IMR-90 (cell line): ENCODE results near the gene CNNM3. TPM values are rescaled to one million over a fixed set of nuclear protein-coding genes. Genes with fewer than 3 reads are reported as not detected.

Source experiments
- ATAC-seq: fragments of 200-7000 bp; cut with Tn5 transposase; 2 replicates; pipeline ENCODE4 v1.9.1; 2020; ENCODE audit warnings: low read depth, mild to moderate bottlenecking, moderate library complexity
- BruUV-seq: library from RNA; stranded (reverse); fragments of 400-500 nt; replicated peaks from 2 replicates; lab custom pipeline; 2021; lab: Mats Ljungman, UMichigan
- CTCF ChIA-PET: fragments of 300-600 bp; formaldehyde crosslinking; extraction: SDS; loops from one replicate; lab custom pipeline; 2021; ENCODE audit warnings: antibody characterized with exemption; lab: Yijun Ruan, JAX
- POLR2A ChIA-PET: fragments of 300-600 bp; sonication (Branson Sonifier 250); formaldehyde crosslinking; loops from one replicate; lab custom pipeline; 2022; ENCODE audit warnings: antibody characterized with exemption; ENCODE audit not compliant: unreplicated experiment; lab: Charles Lee
- DNase-seq: peaks from one replicate; pipeline ENCODE4 v3.0.0; 2013
- H2AFZ ChIP-seq: replicated peaks from 2 replicates; pipeline ENCODE3; 2013; ENCODE audit warnings: low read length, mild to moderate bottlenecking; ENCODE audit not compliant: poor library complexity
- H2AK5ac ChIP-seq: 2 replicates; pipeline ENCODE4 v1.6.1; 2013; ENCODE audit warnings: low read depth, low read length, inconsistent platforms
- H2AK9ac ChIP-seq: replicated peaks from 2 replicates; pipeline ENCODE3; 2013; ENCODE audit warnings: mild to moderate bottlenecking, low read depth, low read length, moderate library complexity; ENCODE audit not compliant: poor library complexity
- H2BK120ac ChIP-seq: 2 replicates; pipeline ENCODE4 v1.6.1; 2013; ENCODE audit warnings: low read depth, low read length, inconsistent platforms
- H2BK15ac ChIP-seq: 3 replicates; pipeline ENCODE4 v1.6.1; 2013; ENCODE audit warnings: low read depth, low read length, inconsistent platforms
- H2BK20ac ChIP-seq: 2 replicates; pipeline ENCODE4 v1.6.1; 2013; ENCODE audit warnings: low read depth, mild to moderate bottlenecking, inconsistent platforms, low read length, moderate library complexity
- H2BK5ac ChIP-seq: 2 replicates; pipeline ENCODE4 v1.6.1; 2013; ENCODE audit warnings: mild to moderate bottlenecking, low read depth, low read length, inconsistent platforms; ENCODE audit not compliant: poor library complexity, severe bottlenecking
- H3K14ac ChIP-seq: replicated peaks from 2 replicates; pipeline ENCODE4 v1.6.1; 2013; ENCODE audit warnings: low read depth, low read length, inconsistent platforms
- H3K18ac ChIP-seq: 2 replicates; pipeline ENCODE4 v1.6.1; 2013; ENCODE audit warnings: low read depth, low read length, control low read depth
- H3K23ac ChIP-seq: 2 replicates; pipeline ENCODE4 v1.6.1; 2013; ENCODE audit warnings: low read depth, low read length, inconsistent platforms
- H3K27ac ChIP-seq: 2 replicates; pipeline ENCODE4 v1.5.1; 2013; ENCODE audit warnings: mild to moderate bottlenecking, control low read depth, low read length; ENCODE audit not compliant: insufficient read depth
- H3K27me3 ChIP-seq: 2 replicates; pipeline ENCODE4 v1.6.1; 2013; ENCODE audit warnings: low read length; ENCODE audit not compliant: control insufficient read depth, insufficient read depth
- H3K36me3 ChIP-seq: 2 replicates; pipeline ENCODE4 v1.6.1; 2013; ENCODE audit warnings: low read length, mixed read lengths; ENCODE audit not compliant: control insufficient read depth, insufficient read depth
- H3K4ac ChIP-seq: 2 replicates; pipeline ENCODE4 v1.6.1; 2013; ENCODE audit warnings: low read depth, low read length, inconsistent platforms
- H3K4me1 ChIP-seq: 2 replicates; pipeline ENCODE4 v1.6.1; 2013; ENCODE audit warnings: low read length, mixed read lengths; ENCODE audit not compliant: control insufficient read depth, insufficient read depth
- H3K4me2 ChIP-seq: 2 replicates; pipeline ENCODE4 v1.6.1; 2013; ENCODE audit warnings: low read depth, mild to moderate bottlenecking, control low read depth, low read length, moderate library complexity
- H3K4me3 ChIP-seq: 2 replicates; pipeline ENCODE4 v1.5.1; 2013; ENCODE audit warnings: low read depth, mild to moderate bottlenecking, control low read depth, low read length, moderate library complexity; ENCODE audit not compliant: insufficient read depth
- H3K56ac ChIP-seq: 2 replicates; pipeline ENCODE4 v1.6.1; 2013; ENCODE audit warnings: low read length, inconsistent platforms; ENCODE audit not compliant: insufficient read depth; ENCODE audit errors: extremely low read depth
- H3K79me1 ChIP-seq, 2 experiments: 2 replicates each; pipeline ENCODE4 v1.6.1; 2013; ENCODE audit warnings: low read length in 2 of 2, inconsistent platforms in 1 of 2, low read depth in 1 of 2
- H3K9ac ChIP-seq: 2 replicates; pipeline ENCODE4 v1.6.1; 2013; ENCODE audit warnings: low read depth, low read length, control low read depth
- H3K9me1 ChIP-seq: 2 replicates; pipeline ENCODE4 v1.6.1; 2013; ENCODE audit warnings: low read length, inconsistent platforms; ENCODE audit not compliant: insufficient read depth
- H3K9me3 ChIP-seq: 2 replicates; pipeline ENCODE4 v1.6.1; 2013; ENCODE audit warnings: low read length; ENCODE audit not compliant: control insufficient read depth, insufficient read depth
- H4K20me1 ChIP-seq: 2 replicates; pipeline ENCODE4 v1.6.1; 2013; ENCODE audit warnings: low read length, inconsistent platforms; ENCODE audit not compliant: insufficient read depth
- H4K5ac ChIP-seq: 2 replicates; pipeline ENCODE4 v1.6.1; 2013; ENCODE audit warnings: mild to moderate bottlenecking, low read depth, low read length, control low read depth
- H4K8ac ChIP-seq, 2 experiments: 2 replicates each; pipeline ENCODE4 v1.6.1; 2013; ENCODE audit warnings: low read depth in 2 of 2, low read length in 2 of 2, control low read depth in 1 of 2, inconsistent platforms in 1 of 2
- H4K91ac ChIP-seq: 2 replicates; pipeline ENCODE4 v1.6.1; 2013; ENCODE audit warnings: low read depth, low read length, inconsistent platforms; ENCODE audit not compliant: insufficient read depth
- CEBPB ChIP-seq: IDR thresholded peaks from 2 replicates; pipeline ENCODE4 v1.6.1; 2012; ENCODE audit warnings: low read depth, low read length, improper control_type of control experiment
- CHD1 ChIP-seq: IDR thresholded peaks from 2 replicates; pipeline ENCODE4 v1.6.1; 2012; ENCODE audit warnings: low read depth, low read length, improper control_type of control experiment
- FOS ChIP-seq: fragments of 150-350 bp; IDR thresholded peaks from 2 replicates; pipeline ENCODE4 v1.6.1; 2016; ENCODE audit warnings: low read depth, low read length
- MAFK ChIP-seq: IDR thresholded peaks from 2 replicates; pipeline ENCODE4 v1.6.1; 2012; ENCODE audit warnings: low read depth, low read length, improper control_type of control experiment
- MAZ ChIP-seq: IDR thresholded peaks from 2 replicates; pipeline ENCODE4 v1.6.1; 2012; ENCODE audit warnings: low read depth, mild to moderate bottlenecking, low read length, improper control_type of control experiment, moderate library complexity, borderline replicate concordance
- NFE2L2 ChIP-seq: fragments of 150-350 bp; IDR thresholded peaks from 2 replicates; pipeline ENCODE4 v1.6.1; 2016; ENCODE audit warnings: low read depth, mild to moderate bottlenecking, low read length
- POLR2A ChIP-seq: IDR thresholded peaks from 2 replicates; pipeline ENCODE4 v1.6.1; 2012; ENCODE audit warnings: mild to moderate bottlenecking, low read depth, low read length
- RCOR1 ChIP-seq: IDR thresholded peaks from 2 replicates; pipeline ENCODE4 v1.6.1; 2012; ENCODE audit warnings: mild to moderate bottlenecking, low read length, improper control_type of control experiment; ENCODE audit not compliant: insufficient replicate concordance
- RFX5 ChIP-seq: IDR thresholded peaks from 2 replicates; pipeline ENCODE4 v1.8.0; 2012; ENCODE audit warnings: low read depth, mild to moderate bottlenecking, low read length, moderate library complexity
- SMC3 ChIP-seq: fragments of 150-350 bp; IDR thresholded peaks from 2 replicates; pipeline ENCODE4 v1.6.1; 2016; ENCODE audit warnings: low read depth, mild to moderate bottlenecking, antibody characterized with exemption, low read length, moderate library complexity
- WGBS, 2 experiments: methylation state at CpG; one replicate each; pipeline versions ENCODE4 v1.1.5 to v1.1.7; 2013; ENCODE audit warnings: missing lambda C conversion rate in 2 of 2; ENCODE audit not compliant: insufficient read length in 1 of 2; ENCODE audit errors: extremely low coverage in 2 of 2; 5-methylcytosine and 5-hydroxymethylcytosine counted together
- dilution Hi-C: fragments of 300-500 bp; cut with HindIII; formaldehyde crosslinking; loops from one replicate; pipeline ENCODE4 v1.14.3; 2018; ENCODE audit warnings: low sequenced_read_pairs; ENCODE audit not compliant: unreplicated experiment
- in situ Hi-C: fragments of 300-500 bp; cut with MboI; formaldehyde crosslinking; loops from 3 replicates; pipeline ENCODE4 v1.14.3; 2019; ENCODE audit warnings: low sequenced_read_pairs, inconsistent platforms, mixed read lengths
- intact Hi-C: fragments of 100-400 bp; cut with micrococcal nuclease; formaldehyde crosslinking; loops from 2 replicates; pipeline ENCODE4 v1.10.0; 2022
- polyA plus RNA-seq, 3 experiments: library from polyadenylated mRNA; depleted of rRNA; stranded (reverse); fragments of >200 nt; gene quantifications; 2 replicates each; pipeline ENCODE4 v1.2.3, GENCODE V29; 2012; ENCODE audit warnings: low replicate concordance in 1 of 3
- total RNA-seq: library from RNA; depleted of rRNA; stranded (reverse); fragments of >200 nt; gene quantifications from 2 replicates; pipeline ENCODE4 v1.2.3, GENCODE V29; 2012
- TF ChIP-seq, protein P1 (sequence below): conservative IDR thresholded peaks from 2 replicates; pipeline ENCODE4 v1.5.1; 2012; ENCODE audit warnings: mild to moderate bottlenecking, low read depth, low read length, improper control_type of control experiment
- TF ChIP-seq, protein P2 (sequence below): fragments of 150-350 bp; IDR thresholded peaks from 2 replicates; pipeline ENCODE4 v1.6.1; 2017; ENCODE audit warnings: mild to moderate bottlenecking, antibody characterized with exemption, low read length, low read depth
- TF ChIP-seq, protein P3 (sequence below): fragments of 150-350 bp; IDR thresholded peaks from 2 replicates; pipeline ENCODE4 v1.6.1; 2016; ENCODE audit warnings: low read depth, mild to moderate bottlenecking, low read length, moderate library complexity, borderline replicate concordance

Gene CNNM3
- total and polyA plus RNA-seq, 2 of the 4 experiments (the other 2 are of a cell fraction) = 2.3 to 6.1 TPM

DNA sequence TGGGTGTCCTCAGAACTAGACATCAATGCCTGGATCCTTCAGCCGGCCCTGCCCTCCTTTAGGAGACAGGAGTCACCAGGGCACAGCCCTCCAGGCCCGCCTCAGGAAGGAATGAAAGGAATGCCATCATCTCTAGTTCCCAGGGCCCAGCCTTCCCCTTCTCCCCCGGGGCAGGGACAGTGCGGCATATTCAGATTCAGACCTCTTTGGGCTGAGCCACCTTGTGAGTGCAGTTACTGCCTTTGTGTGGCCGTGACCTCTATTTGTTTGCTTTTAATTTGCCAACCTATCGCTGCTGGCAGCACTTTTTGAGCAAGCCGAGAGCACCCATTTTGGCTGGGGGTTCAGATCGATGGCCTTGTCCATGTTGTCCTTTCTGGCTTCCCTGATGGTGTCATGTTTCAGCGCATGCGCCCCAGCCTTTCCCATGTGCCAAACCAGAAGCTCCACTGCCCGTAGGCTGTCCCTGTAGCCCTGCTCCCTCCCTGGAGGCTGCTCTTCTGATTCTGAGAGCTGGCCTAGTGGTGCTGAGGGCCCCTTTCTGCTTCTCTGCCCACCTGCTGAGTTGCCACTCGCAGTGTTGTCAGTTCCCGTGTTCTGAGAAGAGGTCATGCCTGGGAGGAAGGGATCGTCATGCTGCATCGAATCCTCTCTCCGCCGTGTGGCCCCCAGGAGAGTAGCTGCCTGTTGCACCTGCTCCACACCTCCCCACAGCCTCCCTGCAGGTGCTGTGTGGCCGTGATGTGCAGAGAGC, 16.9 kb downstream of the CNNM3 start (continued):
- TF ChIP-seq RCOR1 = no peak

DNA sequence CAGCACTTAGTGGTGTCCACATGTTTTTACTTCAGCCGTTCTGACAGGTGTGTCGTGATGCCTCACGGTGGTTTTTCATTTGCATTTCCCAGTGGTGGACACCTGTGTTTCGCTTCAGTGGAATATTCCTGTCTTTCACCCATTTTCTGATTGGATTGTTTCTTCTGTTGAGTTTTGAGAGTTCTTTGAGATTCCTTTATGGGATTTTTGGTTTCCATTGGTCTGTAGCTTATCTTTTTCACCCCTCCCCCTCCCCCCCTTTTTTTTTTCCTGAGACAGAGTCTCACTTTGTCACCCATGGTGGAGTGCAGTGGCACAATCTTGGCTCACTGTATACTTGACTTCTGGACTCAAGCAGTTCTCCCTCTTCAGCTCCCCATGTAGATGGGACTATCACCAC, 19.8 kb downstream of the CNNM3 start:
- dilution Hi-C loops (no loop called here), in situ Hi-C loops (no loop called here), intact Hi-C loops (no loop called here)
- POLR2A ChIA-PET = interaction anchor here (0.6 kb wide), 2 partner anchors 82 to 515 kb away, joined by 5 to 6 read pairs; no protein-coding TSS in a partner anchor
- Histone ChIP-seq H3K14ac (no peak overlapping the region), H4K91ac (no peak overlapping the region), H3K23ac (no peak overlapping the region), H3K27ac (no peak overlapping the region), H3K79me1 (no peaks in the 10 kb centered on the region), H3K9me3 (no peaks in the 10 kb centered on the region), H3K4me1 (peaks cover 10% of the 10 kb centered on the region; the same call in 1 of the 2 replicates), H3K36me3 (peaks cover 5% of the 10 kb centered on the region; the same call in 1 of the 2 replicates), H3K18ac (no peak overlapping the region), H2AFZ (no peak overlapping the region), H4K8ac (no peak overlapping the region), H3K4ac (no peak overlapping the region), H2BK15ac (no peak overlapping the region), H3K9me1 (peaks cover 8% of the 10 kb centered on the region; the same call in 1 of the 2 replicates), H2BK5ac (no peak overlapping the region), H2AK9ac (no peak overlapping the region), H4K20me1 (no peaks in the 10 kb centered on the region), H3K4me3 (no peak overlapping the region), H2AK5ac (no peak overlapping the region), H3K9ac (no peak overlapping the region), H3K27me3 (no peaks in the 10 kb centered on the region), H3K4me2 (no peak overlapping the region), H3K56ac (no peak overlapping the region), H2BK20ac (no peak overlapping the region), H4K5ac (no peak overlapping the region), H2BK120ac (no peak overlapping the region)
- 100% methylated on average over 2 of the region's 4 CpGs; no CpG with 5 or more reads in 1 of the 2 experiments for WGBS, 2 experiments
- no peak for DNase-seq
- CTCF ChIA-PET = interaction anchor here (0.7 kb wide), 1 partner anchor 125 kb away, joined by 3 read pairs; no protein-coding TSS in a partner anchor
- no TSS peak for BruUV-seq
- ATAC-seq = no peak
- TF ChIP-seq CHD1 (no peak), NFE2L2 (no peak), MAFK (no peak), CEBPB (no peak), SMC3 (no peak), POLR2A (no peak), RFX5 (no peak), FOS (no peak), MAZ (no peak)
- TF ChIP-seq, protein P1, sequence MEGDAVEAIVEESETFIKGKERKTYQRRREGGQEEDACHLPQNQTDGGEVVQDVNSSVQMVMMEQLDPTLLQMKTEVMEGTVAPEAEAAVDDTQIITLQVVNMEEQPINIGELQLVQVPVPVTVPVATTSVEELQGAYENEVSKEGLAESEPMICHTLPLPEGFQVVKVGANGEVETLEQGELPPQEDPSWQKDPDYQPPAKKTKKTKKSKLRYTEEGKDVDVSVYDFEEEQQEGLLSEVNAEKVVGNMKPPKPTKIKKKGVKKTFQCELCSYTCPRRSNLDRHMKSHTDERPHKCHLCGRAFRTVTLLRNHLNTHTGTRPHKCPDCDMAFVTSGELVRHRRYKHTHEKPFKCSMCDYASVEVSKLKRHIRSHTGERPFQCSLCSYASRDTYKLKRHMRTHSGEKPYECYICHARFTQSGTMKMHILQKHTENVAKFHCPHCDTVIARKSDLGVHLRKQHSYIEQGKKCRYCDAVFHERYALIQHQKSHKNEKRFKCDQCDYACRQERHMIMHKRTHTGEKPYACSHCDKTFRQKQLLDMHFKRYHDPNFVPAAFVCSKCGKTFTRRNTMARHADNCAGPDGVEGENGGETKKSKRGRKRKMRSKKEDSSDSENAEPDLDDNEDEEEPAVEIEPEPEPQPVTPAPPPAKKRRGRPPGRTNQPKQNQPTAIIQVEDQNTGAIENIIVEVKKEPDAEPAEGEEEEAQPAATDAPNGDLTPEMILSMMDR = no peak
- TF ChIP-seq, protein P2, sequence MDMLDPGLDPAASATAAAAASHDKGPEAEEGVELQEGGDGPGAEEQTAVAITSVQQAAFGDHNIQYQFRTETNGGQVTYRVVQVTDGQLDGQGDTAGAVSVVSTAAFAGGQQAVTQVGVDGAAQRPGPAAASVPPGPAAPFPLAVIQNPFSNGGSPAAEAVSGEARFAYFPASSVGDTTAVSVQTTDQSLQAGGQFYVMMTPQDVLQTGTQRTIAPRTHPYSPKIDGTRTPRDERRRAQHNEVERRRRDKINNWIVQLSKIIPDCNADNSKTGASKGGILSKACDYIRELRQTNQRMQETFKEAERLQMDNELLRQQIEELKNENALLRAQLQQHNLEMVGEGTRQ = no peak
- TF ChIP-seq, protein P3, sequence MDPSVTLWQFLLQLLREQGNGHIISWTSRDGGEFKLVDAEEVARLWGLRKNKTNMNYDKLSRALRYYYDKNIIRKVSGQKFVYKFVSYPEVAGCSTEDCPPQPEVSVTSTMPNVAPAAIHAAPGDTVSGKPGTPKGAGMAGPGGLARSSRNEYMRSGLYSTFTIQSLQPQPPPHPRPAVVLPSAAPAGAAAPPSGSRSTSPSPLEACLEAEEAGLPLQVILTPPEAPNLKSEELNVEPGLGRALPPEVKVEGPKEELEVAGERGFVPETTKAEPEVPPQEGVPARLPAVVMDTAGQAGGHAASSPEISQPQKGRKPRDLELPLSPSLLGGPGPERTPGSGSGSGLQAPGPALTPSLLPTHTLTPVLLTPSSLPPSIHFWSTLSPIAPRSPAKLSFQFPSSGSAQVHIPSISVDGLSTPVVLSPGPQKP = no peak
